GM12873 (cell line): Measurements from ENCODE around the gene IFTAP.

ENCODE experiments used
- TF ChIP-seq, protein P1 (sequence below): IDR thresholded peaks from 2 replicates; pipeline ENCODE4 v1.5.1; 2012; ENCODE audit warnings: low read depth, mild to moderate bottlenecking, moderate library complexity, low read length, control low read depth; ENCODE audit not compliant: insufficient read depth; ENCODE audit errors: missing control alignments

Gene IFTAP

DNA sequence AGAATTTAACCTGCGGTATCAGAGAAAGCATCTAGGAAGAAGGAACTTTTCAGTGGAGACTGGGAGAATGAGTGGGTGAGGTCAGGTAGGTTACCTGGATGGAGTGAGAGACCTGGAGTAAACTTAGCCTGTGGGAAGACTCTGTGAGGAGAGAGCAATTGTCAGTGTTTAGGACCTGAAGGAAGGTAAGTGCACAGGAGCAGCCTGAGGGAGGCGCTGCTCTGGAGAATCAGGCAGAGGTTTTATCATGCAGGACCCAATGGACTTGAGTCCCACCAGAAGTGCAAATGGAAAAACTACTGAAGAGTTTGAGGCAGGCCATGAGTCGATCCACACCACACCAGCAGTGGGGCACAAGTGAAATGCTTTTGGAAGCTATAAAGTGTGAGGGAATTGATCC, 10.6 kb upstream of the IFTAP start:
- TF ChIP-seq, protein P1, sequence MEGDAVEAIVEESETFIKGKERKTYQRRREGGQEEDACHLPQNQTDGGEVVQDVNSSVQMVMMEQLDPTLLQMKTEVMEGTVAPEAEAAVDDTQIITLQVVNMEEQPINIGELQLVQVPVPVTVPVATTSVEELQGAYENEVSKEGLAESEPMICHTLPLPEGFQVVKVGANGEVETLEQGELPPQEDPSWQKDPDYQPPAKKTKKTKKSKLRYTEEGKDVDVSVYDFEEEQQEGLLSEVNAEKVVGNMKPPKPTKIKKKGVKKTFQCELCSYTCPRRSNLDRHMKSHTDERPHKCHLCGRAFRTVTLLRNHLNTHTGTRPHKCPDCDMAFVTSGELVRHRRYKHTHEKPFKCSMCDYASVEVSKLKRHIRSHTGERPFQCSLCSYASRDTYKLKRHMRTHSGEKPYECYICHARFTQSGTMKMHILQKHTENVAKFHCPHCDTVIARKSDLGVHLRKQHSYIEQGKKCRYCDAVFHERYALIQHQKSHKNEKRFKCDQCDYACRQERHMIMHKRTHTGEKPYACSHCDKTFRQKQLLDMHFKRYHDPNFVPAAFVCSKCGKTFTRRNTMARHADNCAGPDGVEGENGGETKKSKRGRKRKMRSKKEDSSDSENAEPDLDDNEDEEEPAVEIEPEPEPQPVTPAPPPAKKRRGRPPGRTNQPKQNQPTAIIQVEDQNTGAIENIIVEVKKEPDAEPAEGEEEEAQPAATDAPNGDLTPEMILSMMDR = peak; percentile 10

DNA sequence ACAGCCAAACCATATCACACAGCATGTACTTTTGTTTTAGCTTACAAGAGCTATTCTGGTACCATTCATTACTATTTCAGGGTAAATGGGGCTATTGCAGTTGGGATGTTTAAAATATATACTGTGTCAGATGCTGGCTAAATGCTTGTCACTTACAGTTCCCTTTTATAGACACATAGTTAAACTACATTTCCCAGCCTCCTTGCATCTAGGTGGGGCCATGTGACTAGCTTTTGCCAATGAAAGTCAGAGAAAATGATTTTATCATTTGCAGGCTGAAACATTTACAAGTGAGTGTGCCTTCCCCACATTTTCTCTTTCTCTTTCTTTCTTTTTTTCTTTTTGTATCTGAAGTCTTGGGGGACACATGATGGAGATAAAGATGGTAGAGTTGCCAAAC, 7.8 kb upstream of the IFTAP start:
- TF ChIP-seq, protein P1 = no peak

DNA sequence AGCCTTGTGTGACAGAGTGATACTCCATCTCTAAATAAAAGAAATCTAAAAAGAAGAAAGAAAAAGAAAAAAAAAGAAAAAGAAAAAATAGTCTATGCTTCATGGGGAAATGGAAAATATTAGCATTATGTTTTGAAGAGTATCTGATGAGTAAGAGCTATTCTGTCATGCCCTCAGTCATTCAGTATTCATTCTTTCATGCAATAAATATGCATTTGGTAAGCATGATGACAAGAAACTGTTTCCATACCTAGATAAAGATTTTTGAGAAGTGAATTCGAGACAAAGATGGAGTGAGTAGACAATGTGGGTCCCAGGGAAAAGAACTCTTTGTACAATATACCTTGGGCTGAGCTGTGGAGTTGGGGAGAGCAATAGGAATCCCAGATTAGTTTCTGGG, 6.2 kb upstream of the IFTAP start:
- TF ChIP-seq, protein P1 = no peak

DNA sequence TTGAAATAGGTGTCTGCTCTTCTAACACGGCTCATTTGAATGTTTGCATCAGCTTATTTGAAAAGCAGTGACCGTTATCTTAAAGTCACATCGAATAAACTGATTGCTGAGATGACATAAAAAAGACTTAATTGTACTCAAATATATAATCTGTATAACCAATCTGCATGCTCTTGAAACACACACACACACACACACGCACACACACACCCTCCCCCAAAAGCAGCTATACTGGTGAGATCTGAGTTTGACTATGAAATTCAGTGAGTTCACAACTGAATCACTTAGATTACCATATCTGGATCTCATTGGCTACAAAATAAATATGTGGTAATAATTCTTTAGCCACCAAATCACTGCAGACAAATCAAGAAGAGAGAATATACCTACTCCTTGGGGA, 3.8 kb upstream of the IFTAP start:
- TF ChIP-seq, protein P1 = no peak

DNA sequence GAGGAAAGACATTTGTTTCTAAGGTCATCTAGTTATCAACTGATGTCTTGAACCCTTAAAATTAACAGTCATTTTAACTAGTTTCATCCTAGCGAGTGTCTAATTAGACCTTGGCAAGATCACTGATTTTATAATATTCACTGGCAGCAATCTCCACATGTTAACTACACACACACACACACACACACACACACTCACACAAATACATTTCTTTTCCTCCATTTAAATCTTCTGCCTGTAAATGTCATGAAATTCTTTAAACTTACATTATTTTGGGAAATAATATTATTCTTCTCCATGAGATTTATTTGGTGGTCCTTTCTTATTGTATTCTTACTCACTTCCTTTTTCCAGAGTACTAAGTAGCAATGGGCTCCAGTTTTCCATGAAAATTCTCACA, 2.9 kb upstream of the IFTAP start:
- TF ChIP-seq, protein P1 = no peak

DNA sequence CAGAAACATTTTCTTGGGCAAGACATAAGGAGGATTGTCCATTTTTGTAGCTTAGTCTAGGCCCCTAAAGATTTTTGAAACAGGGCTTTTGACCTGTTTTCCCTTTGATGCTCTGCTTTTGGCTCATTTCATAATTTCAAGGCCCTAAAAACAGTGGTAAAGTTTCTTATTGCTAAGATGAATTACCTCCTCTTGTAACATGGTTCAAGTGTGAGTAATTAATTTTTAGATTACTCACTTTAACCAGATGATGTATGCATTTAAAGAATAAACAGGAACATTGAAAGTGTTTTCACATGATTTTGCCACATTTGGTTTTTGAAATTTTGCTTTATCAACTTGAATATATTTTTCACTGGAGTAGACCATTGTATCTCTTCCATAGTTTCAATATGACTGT, 2.6 kb downstream of the IFTAP start:
- TF ChIP-seq, protein P1 = no peak

DNA sequence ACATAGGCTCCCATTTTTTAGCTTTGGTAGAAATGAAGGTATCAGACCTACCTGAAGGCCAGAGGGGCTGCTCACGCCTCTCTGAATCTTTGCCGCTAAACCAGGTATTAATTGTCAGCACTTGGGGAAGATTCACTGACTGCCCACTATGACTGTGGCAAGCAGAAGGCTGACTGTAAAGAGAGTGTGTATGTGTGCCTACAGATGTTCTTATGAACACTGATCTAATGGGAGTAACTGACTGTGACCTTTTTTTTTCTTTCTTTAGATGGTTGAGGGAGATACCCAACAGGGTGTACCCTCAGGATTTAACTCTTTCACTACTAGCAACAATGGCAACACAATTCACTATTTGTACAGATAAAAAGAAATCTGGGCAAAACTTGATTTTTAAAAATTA, 3.7 kb downstream of the IFTAP start, which contains the start of gene RAG2:
RAG2 (minus strand) TSS at position 186 of the 400 bp plus-strand sequence. CDS start 4,068 bp downstream, outside the sequence.
- TF ChIP-seq, protein P1 = no peak
